ENCODE data around the gene MEGF11.

DNA sequence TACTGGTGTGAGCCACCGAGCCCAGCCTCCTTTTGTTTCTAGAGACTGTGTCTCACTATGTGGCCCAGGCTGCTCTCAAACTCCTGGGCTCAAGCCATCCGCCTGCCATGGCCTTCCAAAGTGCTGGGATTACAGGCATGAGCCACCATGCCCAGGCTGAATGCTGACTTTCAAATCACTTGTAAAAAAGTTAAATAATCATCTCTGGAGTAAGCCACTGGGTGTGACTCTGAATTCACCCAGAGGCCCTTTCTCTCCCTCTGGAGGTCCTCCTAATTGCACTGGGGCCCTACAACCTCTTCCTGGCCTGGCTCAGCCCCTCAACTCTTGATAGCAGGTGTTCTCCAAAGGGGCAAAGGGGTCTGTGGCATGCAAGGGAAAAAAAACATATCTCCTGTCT is 54.8 kb downstream of the MEGF11 start:
- TF ChIP-seq, protein P1, sequence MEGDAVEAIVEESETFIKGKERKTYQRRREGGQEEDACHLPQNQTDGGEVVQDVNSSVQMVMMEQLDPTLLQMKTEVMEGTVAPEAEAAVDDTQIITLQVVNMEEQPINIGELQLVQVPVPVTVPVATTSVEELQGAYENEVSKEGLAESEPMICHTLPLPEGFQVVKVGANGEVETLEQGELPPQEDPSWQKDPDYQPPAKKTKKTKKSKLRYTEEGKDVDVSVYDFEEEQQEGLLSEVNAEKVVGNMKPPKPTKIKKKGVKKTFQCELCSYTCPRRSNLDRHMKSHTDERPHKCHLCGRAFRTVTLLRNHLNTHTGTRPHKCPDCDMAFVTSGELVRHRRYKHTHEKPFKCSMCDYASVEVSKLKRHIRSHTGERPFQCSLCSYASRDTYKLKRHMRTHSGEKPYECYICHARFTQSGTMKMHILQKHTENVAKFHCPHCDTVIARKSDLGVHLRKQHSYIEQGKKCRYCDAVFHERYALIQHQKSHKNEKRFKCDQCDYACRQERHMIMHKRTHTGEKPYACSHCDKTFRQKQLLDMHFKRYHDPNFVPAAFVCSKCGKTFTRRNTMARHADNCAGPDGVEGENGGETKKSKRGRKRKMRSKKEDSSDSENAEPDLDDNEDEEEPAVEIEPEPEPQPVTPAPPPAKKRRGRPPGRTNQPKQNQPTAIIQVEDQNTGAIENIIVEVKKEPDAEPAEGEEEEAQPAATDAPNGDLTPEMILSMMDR (IDR thresholded peaks at IDR 0.05): no peak
- TF ChIP-seq POLR2A (IDR thresholded peaks at IDR 0.05) (no peak), EP300 (IDR thresholded peaks at IDR 0.05) (no peak)
